Activated CD8-positive, alpha-beta T cell treated with anti-CD3 and anti-CD28 coated beads for 36 hours (primary cell): ENCODE results near the gene ANGPTL8. TPM values are rescaled to one million over a fixed set of nuclear protein-coding genes. Genes with fewer than 3 reads are reported as not detected.

ENCODE experiments used
- ATAC-seq: fragments of 200-7000 bp; cut with Tn5 transposase; one replicate; pipeline ENCODE4 v1.10.0; 2021; ENCODE audit warnings: mild to moderate bottlenecking, moderate library complexity
- CTCF ChIA-PET: fragments of 350-600 bp; sonication (Branson Sonifier 250); formaldehyde crosslinking; loops from one replicate; lab custom pipeline; 2021; ENCODE audit warnings: antibody characterized with exemption; lab: Charles Lee
- POLR2A ChIA-PET: fragments of 350-600 bp; sonication (Branson Sonifier 250); formaldehyde crosslinking; loops from one replicate; lab custom pipeline; 2021; ENCODE audit warnings: antibody characterized with exemption; lab: Charles Lee
- DNase-seq: peaks from one replicate; pipeline ENCODE4 v3.0.0-alpha.2; 2020
- H3K27ac Mint-ChIP-seq: one replicate; pipeline ENCODE4 v1.8.0; 2021; ENCODE audit warnings: mild to moderate bottlenecking, mixed read lengths
- H3K27me3 Mint-ChIP-seq: one replicate; pipeline ENCODE4 v1.8.0; 2021; ENCODE audit warnings: mixed read lengths
- H3K36me3 Mint-ChIP-seq: one replicate; pipeline ENCODE4 v1.8.0; 2021; ENCODE audit warnings: low read depth, mixed read lengths
- H3K4me1 Mint-ChIP-seq: one replicate; pipeline ENCODE4 v1.8.0; 2021; ENCODE audit warnings: low read depth, mixed read lengths
- H3K4me3 Mint-ChIP-seq: one replicate; pipeline ENCODE4 v1.8.0; 2021; ENCODE audit warnings: mild to moderate bottlenecking, moderate library complexity, mixed read lengths
- H3K9me3 Mint-ChIP-seq: one replicate; pipeline ENCODE4 v1.8.0; 2021; ENCODE audit warnings: mixed read lengths
- intact Hi-C: fragments of 100-400 bp; cut with micrococcal nuclease; formaldehyde crosslinking; loops from one replicate; pipeline ENCODE4 v1.10.0; 2022
- total RNA-seq, 2 experiments: library from RNA; stranded (reverse); gene quantifications; one replicate each; pipeline ENCODE4 v1.2.3, GENCODE V29; 2021
- TF ChIP-seq, protein P1 (sequence below): fragments of 200-600 bp; IDR thresholded peaks from one replicate; pipeline ENCODE4 v1.8.0; 2022; ENCODE audit warnings: antibody characterized with exemption, mild to moderate bottlenecking

The ANGPTL8 gene
- total RNA-seq, 2 experiments from 2014 or later: not detected

GRCh38 chr19:11291415-11291814 is 52.0 kb downstream of the ANGPTL8 start:
- Mint-ChIP-seq H3K4me1 (peaks cover 10% of the 10 kb centered on the region), H3K9me3 (no peaks in the 10 kb centered on the region), H3K36me3 (no peaks in the 10 kb centered on the region), H3K27me3 (peaks cover 24% of the 10 kb centered on the region), H3K27ac (no peak overlapping the region), H3K4me3 (no peak overlapping the region)
- DNase-seq (no peak), ATAC-seq (no peak)
- intact Hi-C loops: loop anchor here (10.0 kb wide), 1 partner anchor 183 kb away; no protein-coding TSS in a partner anchor
- TF ChIP-seq, protein P1, sequence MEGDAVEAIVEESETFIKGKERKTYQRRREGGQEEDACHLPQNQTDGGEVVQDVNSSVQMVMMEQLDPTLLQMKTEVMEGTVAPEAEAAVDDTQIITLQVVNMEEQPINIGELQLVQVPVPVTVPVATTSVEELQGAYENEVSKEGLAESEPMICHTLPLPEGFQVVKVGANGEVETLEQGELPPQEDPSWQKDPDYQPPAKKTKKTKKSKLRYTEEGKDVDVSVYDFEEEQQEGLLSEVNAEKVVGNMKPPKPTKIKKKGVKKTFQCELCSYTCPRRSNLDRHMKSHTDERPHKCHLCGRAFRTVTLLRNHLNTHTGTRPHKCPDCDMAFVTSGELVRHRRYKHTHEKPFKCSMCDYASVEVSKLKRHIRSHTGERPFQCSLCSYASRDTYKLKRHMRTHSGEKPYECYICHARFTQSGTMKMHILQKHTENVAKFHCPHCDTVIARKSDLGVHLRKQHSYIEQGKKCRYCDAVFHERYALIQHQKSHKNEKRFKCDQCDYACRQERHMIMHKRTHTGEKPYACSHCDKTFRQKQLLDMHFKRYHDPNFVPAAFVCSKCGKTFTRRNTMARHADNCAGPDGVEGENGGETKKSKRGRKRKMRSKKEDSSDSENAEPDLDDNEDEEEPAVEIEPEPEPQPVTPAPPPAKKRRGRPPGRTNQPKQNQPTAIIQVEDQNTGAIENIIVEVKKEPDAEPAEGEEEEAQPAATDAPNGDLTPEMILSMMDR: no peak
- ChIA-PET POLR2A (interaction anchor here (1.1 kb wide), 1 partner anchor 11 kb away, joined by 3 read pairs; no protein-coding TSS in a partner anchor), CTCF (interaction anchor here (1.6 kb wide), 1 partner anchor 155 kb away, joined by 4 read pairs; no protein-coding TSS in a partner anchor)

Other genes with a start within 250 kb of the ANGPTL8 start
- 10 to 100 TPM; 54.7 to 56.5 TPM for gene LDLR, start 150.2 kb upstream of the ANGPTL8 start, total RNA-seq
- gene SPC24, start 83.8 kb upstream of the ANGPTL8 start, total RNA-seq: 10 to 100 TPM; 60.5 to 70.9 TPM
- 1 to 10 TPM; 1.9 to 2.0 TPM for gene KANK2, start 42.1 kb upstream of the ANGPTL8 start, total RNA-seq
- 1 to 10 TPM; 4.5 to 7.9 TPM for gene DOCK6, start 22.9 kb downstream of the ANGPTL8 start, total RNA-seq
- gene TSPAN16, start 56.5 kb downstream of the ANGPTL8 start, total RNA-seq: not detected
- 1 to 10 TPM; 6.7 to 7.0 TPM for gene RAB3D, start 100.0 kb downstream of the ANGPTL8 start, total RNA-seq
- gene TMEM205, start 106.6 kb downstream of the ANGPTL8 start, total RNA-seq: 10 to 100 TPM; 24.3 to 25.6 TPM
- gene CCDC159, start 106.9 kb downstream of the ANGPTL8 start, total RNA-seq: 10 to 100 TPM in 1 of 2 experiments, 1 to 10 TPM in 1; 9.7 to 10.5 TPM
- gene PLPPR2, start 115.8 kb downstream of the ANGPTL8 start, total RNA-seq: 1 to 10 TPM; 1.2 to 1.8 TPM
- gene SWSAP1, start 135.0 kb downstream of the ANGPTL8 start, total RNA-seq: 1 to 10 TPM; 1.5 to 1.8 TPM
- gene EPOR, start 144.7 kb downstream of the ANGPTL8 start, total RNA-seq: 1 to 10 TPM; 7.0 to 9.8 TPM
- not detected for gene RGL3, start 179.7 kb downstream of the ANGPTL8 start, total RNA-seq
- under 1 TPM; 0.47 to 0.70 TPM for gene ODAD3, start 195.5 kb downstream of the ANGPTL8 start, total RNA-seq
- 100 to 1,000 TPM; 207 to 211 TPM for gene PRKCSH, start 196.0 kb downstream of the ANGPTL8 start, total RNA-seq
- gene ELAVL3, start 241.4 kb downstream of the ANGPTL8 start, total RNA-seq: not detected